ENCODE data around the gene SLC37A1.

Gene SLC37A1

DNA sequence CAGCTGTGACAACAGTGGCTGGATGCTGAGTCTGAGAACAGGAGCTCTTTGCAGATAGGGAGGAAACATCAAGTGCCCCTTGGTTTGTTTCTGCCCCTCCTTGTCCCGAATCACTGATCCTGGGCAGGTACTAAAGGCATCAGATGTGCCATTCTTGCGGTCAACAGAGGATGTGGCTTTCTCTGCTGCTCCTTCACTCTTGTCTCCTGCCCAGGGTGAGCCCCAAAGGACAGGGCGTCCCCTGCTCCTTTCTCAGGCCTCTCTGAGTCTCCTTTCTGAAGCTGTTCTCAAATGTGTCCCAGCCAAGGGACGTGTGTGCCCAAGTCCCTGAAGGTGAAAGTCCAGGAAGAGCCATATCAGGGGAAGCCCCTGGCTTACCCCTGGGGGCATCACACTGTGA lies 31.7 kb downstream of the SLC37A1 start:
- DNase-seq (ENCODE audit: low spot score): no peak

DNA sequence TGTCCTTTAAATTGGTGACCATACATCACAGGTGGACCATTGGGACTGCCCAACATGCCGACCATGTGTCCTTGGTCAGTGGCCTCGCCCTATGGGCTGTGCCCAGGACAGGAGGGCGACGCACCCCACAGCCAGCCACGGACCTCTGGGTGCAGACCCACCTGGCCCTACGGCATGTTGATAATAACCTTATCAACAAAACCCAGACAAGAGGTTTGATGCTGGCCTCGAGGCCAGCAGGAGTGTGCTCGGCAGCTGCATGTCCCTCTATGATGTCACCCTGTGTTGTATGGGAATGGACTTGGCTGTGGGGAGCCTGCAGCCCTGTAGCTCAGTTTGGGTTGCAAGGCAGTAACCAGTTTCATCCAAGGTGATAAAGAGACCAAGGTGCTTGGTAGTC lies 32.1 kb downstream of the SLC37A1 start:
- DNase-seq (ENCODE audit: low spot score): no peak

DNA sequence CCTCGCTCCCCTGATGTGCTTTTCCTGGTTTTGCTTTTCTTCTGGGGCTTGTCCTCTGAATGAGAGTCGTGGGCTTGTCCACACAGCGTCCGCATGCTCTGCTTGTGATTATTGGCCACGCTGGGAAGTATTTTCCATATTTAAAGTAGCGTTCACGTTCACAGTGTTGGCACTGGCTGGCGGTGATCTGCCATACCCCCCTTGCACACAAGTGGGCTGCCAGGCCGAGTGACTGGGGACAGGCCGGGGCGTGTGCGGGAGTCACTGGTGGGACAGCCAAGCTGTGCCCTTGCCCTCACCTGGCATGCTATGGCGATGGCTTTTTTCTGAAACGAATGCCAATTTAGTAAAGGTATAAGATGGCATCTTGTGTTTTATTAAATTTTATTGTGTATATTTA lies 32.8 kb downstream of the SLC37A1 start:
- DNase-seq (ENCODE audit: low spot score): no peak

DNA sequence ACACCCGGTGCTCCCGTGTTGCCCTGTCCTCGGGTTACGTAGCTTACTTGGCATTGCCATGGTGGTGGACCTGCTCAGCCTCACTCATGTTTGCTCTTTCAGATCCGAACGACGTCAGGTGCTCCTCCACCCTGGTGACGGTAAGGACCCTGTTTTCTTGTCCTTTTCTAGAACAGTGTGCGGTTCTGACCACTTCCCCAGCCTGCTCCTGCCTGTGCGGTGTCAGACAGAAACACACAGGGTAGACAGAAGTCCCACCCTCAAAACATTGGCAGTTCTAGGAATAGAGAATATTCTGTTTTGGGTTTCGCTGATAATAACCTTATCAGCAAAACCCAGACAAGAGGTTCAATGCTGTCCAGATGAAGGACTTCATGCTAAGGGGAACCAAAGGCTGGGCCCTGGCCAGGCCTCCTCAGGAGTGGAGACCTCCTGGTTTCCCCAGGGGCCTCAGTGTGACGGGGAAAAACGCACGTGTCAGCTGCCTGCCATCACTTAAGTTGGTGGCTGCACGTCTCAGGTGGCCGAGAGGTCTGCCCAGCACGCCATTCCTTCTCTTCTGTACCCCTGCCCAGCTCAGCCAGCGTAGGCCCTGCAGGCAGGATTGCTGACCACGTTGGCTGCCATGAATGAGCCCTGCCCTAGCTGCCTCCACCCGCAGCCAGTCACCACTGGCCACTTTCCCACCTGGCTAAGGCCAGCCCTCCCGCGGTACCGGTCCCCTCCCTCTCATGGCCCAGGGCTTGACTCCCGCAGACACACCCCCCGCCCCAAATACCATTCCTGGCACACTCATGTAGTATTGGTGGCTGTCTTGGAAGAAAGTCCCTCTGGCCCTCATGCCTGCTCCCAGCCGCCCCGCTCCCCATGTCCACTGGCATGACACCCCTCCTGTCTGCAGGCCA lies 33.6 kb downstream of the SLC37A1 start:
- DNase-seq (ENCODE audit: low spot score): no peak

DNA sequence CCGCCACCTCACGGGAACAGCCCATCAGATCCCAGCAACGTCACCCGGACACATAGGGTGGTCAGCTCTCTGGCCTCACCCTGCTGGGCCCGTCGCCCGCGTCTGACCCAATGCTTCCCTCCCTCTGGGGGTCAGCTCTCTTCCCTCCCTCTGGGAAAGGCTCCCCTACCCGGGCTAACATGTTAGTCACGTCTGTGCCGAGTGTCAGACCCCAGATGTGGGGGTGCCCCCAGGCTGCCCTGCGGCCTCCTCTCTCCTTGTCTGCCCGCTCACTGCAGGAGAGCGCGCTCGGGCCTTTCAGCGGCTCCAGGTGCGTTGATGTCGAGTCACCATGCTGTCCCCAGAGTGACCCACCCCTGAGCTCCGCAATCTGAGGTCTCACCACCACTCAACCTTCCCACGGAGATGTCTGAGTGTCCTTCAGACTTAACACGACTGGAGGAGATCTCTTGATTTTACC lies 34.3 kb downstream of the SLC37A1 start:
- no peak for DNase-seq (ENCODE audit: low spot score)

DNA sequence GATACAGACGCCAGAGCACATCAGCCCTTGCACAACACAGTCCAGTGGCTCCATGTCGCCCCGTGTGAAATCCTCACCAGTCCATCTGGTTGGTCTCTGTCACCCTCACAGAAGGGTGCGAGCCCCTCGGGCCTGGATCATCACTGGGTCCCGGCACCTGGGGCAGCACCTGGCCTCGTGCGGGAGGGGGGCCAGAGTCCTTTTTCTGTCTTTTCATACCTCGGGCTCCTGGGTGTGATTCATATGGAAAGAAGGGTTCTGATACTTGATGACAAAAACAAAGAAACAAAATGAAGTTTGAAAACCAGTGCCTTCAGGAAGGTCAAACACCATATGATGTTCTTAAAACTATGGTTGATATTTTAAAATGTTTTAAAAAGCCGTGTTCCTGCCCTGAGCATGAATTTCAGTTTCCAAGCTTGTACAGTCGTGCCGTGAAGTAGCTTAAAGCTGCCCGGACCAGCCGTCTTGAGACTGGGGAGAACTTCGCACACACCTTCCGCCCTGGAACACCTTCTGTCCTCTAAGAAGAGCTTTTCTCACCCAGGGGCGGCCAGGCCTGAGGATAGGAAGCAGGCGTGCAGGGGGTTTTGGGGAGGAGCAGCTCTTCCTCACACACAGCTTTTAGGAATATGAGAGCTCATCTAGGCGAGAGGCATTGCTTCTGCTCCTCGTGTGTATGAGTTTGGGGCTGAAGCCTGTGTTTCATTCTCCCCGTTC lies 35.2 kb downstream of the SLC37A1 start:
- DNase-seq (ENCODE audit: low spot score): no peak

DNA sequence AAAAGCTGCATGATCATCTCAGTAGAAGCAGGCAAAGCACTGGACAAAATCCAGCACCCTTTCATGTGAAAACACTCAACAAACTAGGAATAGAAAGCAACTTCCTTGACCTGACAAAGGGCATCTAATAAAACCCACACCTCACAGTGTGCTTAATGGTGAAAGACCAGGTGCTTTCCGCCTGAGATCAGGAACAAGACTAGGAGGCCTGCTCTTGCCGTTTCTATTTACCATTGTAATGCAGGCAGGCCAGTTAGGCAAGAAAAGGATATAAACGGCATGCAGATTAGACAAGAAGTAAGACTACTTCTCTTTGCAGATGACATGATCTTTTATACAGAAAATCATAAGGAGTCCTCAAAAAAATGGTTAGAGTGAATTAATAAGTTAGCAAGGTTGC lies 37.2 kb downstream of the SLC37A1 start:
- no peak for DNase-seq (ENCODE audit: low spot score)

DNA sequence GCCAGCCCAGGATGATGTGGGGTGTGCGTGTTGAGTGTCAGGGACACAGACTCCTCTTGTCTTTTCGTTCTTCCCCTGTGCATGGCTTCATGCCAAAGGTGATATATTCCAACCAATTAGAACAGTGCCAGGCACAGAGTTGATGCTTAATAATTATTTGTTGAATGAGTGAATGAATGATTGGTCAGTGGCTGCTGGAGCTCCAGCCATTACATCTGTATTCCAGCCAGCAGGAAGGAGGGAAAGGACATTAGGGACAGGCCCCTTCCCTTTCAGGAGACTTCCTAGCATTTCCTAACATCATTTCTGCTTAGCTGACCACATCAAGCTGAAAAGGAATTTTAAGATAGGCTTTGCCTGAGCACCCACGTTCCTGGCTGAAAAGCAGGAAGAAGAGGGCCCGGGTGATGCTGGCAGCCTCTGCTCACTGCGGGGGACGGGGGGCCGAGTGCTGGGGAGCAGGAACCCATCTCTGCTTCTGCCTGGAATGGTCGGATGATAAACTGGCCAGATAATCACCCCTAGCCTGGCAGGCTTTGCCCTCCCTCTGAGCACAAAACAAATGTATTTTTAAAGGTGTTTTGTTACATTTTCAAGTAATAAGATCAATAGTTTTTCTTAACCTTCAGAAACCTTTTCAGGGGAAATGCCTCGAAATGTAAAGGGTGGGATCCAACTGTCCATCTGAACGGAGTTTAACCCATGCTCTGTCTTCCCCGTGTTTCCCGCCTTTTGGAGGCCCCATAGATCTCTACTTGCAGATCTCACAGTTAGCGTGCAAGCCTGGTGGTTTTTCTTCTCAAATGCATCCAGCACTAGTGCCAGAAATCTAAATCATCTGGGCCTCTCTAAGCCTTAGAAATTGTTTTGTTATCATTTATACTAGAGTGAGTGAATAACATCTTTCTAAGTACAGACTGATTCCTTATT lies 39.0 kb downstream of the SLC37A1 start:
- no peak for DNase-seq (ENCODE audit: low spot score)

DNA sequence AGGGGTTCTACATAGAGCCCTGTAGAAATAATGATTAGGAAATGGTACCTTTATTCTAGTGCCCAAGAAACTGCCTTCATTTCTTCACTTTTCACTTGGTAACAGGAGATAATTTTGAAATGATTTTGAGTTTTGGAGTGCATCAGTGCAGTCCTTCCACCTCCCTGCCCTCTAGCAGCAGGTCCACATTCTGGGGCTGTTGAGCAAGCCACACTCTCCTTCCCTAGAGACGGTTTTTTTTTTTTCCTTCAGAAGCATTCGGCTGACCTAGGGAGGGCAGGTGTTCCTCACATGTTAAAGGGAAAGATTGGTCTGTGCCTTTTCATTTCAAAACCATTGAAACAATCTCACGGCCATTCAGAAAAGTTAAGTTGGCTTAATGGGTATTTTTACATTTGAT lies 39.8 kb downstream of the SLC37A1 start:
- no peak for DNase-seq (ENCODE audit: low spot score)

DNA sequence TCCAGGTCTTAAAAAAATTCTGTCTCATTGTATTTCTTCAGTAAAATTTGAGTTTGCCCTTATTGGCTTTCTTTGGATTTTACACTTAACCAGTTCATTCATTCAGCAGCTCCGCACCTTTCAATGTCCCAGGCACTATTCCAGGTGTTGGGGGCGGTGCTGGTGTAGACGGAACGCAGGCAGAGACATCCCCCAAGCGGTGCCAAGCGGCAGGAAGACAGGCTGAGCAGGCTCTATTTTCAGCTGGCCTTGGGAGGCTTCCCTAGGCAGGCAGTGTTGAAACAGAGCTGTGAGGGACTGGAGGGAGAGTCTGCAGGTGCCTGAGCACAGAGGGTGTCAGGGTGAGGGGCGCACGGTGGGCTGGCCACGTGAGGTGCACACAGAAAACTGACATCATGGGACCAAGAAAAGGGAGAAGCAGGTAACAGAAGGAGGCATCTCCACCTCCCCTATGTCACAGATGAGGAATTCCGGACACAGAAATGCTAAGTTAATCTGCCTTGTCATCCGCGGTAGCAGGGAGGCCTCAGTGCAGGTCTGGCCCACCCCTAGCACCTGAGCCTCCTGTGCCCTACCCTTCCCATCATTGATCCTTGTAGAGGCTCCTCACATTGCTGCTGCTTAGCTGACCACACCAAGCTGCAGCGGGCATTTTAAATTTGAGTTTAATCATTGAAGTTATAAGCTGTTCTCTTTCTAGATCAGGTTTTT lies 40.8 kb downstream of the SLC37A1 start:
- no peak for DNase-seq (ENCODE audit: low spot score)

DNA sequence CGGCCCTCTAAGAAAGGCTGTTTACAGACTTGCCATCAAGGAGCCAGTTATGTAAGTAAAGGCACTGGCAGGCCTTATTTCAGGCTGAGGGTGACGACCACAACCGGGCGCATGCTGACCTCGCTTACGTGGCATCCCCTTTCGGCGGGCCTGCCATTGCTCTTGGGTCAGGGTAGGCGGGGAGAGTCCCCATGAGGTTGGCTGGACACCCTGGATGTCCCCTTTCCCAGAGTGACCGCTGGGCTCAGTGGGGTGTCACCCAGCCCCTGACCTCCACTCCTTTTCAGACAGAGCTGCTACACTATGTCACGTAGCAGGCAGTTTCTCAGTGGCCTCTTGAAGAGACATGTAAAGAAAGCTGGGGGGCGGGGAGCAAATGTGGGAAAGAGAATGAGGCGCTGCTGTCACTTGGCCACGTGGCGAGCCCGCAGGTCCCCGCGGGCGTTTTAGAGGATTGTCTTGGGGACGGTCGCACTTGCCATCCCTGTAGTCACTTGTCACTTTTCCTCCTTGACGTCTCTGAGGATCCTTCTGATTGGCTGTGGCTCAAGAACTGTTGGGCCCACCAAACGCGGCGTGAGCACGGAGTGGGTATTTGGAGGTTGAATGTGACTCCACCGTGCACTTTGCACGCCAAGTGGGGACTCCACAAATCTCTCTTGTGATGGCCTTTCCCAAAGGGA lies 42.2 kb downstream of the SLC37A1 start:
- no peak for DNase-seq (ENCODE audit: low spot score)

DNA sequence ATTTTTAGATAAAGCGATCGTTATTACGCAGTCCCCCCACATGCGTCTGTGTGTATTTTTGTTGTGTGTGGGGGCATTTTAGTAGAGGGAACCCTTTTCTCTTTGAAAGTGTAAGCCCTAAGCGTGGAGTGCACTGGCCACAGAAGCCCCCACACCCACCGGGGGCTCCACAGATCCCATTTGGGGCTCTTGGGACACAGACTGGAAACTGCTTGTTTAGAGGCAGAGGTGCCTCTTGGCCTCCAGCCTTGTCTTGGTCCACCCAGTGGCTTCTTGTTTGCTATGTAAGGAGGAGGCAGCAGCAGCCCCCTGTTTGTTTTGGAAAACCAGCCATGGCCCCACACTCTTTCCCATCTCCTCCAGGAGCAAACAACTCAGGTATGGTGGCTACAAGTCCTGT lies 42.8 kb downstream of the SLC37A1 start:
- DNase-seq (ENCODE audit: low spot score): no peak

DNA sequence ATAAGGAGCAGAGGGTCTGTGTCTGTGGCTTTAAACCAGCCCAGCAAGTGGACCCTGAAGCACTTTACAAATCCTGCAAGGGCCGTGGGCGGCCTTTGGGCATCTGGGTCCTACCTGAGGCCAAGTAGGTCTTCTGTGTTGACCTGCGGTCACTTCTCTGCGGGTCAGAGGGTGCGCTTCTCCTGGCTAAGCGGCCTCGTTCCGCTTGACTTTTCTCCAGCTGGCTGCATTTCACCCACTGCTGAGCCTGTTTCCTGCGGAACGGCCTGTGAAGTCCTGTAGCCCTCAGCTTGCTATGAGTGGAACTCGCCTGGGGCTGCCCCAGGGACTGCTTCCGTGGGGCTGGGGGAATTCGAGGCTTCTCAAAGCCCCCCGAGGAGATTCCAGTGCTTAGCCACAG lies 43.3 kb downstream of the SLC37A1 start:
- DNase-seq (ENCODE audit: low spot score): no peak

DNA sequence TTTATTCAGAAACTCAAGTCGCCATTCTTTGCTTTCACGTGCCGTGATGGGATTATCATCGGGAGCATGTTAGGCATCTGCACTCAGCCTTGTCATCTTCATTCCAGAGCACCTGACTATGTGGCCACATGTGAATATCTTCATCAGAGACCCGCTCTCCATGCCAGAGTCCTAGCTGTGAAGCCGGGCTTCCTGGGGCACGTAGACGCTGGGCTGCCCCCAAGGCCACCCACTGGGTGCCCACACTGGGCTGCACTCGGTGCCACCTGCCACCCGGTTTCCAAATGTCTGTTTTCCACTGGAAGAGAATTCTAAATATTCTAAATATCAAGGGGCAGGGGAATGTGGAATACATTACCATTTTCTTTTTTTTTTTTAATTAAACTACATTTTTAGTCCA lies 43.8 kb downstream of the SLC37A1 start:
- DNase-seq (ENCODE audit: low spot score): no peak

DNA sequence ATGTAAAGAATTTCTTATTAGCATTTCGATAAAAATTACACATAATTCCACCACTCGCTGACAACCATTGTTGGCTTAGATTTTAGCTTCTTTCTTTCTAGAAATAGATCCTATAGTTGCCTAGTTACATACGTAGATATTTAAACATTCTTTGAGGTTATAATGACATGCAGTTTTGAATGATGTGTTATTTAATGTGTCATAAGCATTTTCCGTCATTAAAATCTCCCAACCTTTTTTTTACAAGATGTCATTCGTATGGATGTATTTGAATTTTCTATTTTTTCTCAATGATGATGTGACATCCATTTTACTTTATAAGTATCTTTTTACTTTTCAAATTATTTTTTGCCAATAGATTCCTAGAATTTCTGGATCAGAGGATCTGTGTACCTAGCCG lies 44.7 kb downstream of the SLC37A1 start:
- no peak for DNase-seq (ENCODE audit: low spot score)

DNA sequence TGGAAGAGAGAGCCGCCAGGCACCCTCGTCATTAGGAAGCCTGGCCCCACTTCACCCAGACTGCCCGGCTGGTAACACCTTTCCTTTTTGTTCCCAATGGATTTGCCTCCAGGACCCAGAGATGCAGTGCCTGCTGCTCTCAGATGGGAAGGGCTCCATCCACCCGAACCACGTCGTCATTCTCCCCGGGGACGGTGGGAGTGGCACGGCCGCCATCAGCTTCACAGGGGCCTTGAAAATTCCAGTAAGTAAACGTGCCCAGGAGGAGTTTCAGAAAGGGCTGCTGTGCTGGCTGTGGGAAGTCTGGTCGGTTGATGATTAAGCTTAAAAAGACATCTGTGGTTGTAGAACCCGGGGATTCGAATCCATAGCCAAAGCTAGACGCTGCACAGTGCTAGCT lies 45.2 kb downstream of the SLC37A1 start:
- DNase-seq (ENCODE audit: low spot score): no peak

DNA sequence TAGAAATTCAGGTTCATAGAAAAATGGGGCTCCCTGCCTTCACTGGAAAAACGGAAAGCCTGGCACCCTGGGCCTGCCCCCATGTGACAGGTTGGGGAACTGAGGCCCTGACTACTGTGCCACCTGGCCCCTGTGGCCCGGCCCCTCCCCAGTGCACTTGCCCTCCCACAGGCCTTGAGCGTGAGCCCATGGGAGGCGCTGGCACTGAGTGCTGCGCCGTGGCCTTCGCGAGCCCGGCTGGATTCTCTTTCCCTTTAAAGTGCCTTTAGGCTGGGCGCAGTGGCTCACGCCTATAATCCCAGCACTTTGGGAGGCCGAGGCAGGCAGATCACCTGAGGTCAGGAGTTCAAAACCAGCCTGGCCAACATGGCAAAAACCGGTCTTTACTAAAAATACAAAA lies 45.7 kb downstream of the SLC37A1 start:
- DNase-seq (ENCODE audit: low spot score): no peak

DNA sequence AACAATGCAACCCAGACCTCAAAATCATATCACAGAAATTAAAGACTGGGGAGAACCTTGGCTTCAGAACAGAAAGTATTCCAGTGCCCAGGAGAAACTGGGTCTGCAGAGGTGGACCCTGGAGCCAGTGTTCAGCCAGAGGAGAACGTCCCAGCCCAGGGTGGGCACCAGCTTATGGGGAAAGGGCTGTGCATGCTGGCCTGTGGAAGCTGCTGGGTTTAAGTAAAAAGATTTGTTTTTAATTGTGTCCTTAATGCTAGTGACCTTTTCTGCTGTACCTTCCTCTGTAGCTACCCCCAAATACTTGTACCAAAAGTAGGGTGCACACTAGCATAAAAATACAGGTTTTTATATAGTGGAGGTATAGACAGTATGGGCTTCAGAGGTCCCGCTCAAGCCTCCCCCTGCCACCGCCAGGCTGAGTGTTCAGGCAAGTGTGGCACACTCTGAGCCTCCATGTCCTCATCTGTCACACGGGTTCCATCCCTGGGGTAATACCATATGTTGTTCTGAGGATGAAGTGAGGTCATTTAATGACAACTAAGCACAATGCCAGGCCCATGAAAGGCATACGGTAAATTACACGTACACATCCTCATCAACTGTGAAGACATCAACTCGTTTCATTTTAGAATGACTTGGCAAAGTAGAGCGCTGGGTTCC lies 47.0 kb downstream of the SLC37A1 start:
- DNase-seq (ENCODE audit: low spot score): no peak

DNA sequence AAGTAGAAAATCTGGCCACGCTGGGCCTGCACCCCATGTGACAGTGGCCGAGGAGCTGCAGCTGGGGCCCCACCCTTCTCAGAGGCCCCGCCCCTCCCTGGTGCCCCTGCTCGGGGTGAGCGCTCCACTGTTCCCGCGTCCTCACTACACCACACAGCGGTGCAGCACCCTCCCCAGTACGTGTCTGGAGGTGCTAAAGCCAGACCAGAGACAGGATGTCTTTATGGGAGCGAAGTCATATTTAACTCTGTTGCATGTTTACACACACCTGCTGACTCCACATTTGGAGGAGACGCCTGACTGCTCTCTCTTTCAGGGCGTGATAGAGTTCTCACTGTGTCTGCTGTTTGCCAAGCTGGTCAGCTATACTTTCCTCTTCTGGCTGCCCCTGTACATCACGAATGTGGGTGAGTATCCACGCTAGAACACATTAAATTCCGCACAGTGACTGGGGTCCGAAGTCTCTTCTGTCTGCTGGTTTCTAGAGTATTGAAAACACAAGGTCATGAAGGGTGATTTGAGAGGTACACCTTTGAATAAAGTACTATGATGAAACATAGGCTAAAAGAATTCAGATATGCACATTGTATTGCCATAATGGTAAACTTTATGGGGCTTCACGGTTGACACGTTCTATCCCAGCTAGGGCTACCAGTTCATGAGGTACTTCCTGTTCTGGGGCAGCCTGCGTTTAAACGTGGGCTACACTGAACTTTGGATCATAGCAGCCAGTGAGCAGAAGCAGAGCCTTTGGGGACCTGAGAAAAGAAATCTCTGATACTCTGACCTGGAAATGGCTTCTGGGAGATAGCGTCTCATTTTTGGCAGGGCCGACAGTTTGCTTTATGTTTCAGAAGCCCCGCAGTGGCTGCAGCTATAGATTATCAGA lies 48.4 kb downstream of the SLC37A1 start:
- no peak for DNase-seq (ENCODE audit: low spot score)

DNA sequence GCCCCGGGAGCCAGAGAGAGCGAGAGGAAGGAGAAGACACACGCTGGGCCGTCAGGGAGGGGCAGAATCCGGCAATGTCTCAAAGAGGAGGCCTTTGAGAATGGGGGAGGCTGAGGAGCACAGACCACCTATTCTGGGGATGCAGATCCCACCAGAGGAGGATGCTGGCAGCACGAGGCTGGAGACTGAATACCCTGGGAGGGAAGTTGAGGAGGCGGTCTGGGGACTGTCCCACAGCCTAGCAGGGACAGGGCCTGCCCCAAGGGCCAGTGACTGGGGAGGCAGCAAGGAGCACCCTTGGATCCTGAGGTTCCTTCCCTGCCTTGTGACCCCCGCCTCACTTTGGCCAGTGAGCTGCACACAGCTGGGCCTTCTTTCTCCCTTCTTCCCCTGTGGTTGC lies 49.2 kb downstream of the SLC37A1 start:
- DNase-seq (ENCODE audit: low spot score): no peak
